Kidney tubule cell (primary cell): ENCODE results near the gene ADGRG1.

ENCODE experiments used
- DNase-seq: peaks from one replicate; pipeline ENCODE4 v3.0.0-alpha.2; 2018; ENCODE audit warnings: low spot score

The ADGRG1 gene

DNA sequence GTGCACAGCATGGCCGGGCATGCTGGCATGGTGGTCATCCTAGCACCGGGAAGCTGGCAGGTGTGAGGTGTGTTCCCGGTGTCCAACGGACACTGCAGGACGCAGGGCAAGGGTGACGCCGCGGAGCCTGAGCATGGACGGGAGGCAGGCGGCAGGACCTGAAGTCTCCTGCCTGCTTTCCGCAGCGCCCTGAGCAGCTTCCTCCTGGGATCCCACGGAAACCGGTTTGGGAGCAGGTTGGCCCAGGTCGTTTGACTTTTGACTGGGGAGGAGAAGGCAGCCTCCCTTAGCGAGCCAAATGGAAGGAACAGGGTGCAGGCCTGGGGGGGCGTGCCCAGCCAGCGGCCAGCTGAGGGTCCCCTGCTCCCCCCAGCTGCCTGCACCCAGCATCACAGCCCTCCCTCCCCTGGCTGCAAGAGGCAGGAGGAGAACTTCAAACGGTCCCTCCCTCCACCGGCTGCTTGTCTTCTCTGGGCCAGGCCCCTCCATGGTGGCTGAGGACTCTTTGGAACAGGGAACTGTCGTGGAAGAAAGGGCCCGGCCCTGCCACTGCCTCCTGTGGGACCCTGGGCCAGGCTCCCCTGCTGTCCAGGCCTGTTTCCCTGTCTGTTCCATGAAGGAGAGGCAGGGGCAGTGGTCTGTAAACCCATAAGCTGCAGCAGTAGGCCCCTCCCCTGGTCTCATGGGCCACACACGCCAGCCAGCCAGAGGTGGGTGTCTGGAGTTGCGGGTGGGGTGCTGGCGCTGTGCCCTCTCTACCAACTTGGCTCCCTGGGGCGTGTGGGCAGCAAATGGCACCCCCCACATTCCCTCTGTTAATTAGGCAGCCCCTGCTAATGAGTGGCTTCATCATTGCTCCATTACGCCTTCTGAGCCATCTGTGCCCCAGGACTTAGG is 7.8 kb upstream of the ADGRG1 start:
- peak; percentile 43 for DNase-seq

DNA sequence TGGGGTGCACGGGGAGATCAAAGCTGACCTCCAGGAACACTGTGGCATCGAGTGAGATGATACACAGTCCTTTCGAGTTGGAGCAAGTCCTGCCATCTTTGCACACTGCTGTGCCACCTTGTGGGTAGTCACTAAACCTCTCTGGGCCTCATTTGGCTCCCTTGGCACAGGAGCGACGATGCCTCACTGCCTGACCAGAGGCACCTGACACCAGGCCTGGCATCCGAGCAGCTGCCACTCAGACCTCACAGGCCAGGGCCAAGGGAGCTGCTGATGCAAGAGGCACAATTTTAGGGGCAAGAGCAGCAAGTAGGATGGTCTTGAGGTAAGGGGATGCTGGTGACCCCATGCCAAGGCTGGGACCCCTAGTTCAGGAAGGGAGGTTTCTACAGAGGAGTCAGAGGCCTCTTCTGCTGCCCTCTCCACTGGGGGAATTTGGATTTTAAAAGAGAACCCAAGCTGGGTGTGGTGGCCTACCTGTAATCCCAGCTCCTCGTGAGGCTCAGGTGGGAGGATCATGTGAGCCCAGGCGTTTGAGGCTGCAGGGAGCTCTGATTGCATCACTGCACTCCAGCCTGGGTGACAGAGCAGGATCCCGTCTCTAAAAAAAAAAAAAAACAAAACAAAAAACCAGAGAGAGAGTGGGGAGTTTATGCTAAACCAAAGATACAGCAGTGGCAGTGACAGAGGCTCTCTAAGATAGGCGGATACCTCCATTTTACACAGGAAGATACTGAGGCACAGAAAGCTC is 6.7 kb upstream of the ADGRG1 start:
- peak; percentile 66 for DNase-seq

DNA sequence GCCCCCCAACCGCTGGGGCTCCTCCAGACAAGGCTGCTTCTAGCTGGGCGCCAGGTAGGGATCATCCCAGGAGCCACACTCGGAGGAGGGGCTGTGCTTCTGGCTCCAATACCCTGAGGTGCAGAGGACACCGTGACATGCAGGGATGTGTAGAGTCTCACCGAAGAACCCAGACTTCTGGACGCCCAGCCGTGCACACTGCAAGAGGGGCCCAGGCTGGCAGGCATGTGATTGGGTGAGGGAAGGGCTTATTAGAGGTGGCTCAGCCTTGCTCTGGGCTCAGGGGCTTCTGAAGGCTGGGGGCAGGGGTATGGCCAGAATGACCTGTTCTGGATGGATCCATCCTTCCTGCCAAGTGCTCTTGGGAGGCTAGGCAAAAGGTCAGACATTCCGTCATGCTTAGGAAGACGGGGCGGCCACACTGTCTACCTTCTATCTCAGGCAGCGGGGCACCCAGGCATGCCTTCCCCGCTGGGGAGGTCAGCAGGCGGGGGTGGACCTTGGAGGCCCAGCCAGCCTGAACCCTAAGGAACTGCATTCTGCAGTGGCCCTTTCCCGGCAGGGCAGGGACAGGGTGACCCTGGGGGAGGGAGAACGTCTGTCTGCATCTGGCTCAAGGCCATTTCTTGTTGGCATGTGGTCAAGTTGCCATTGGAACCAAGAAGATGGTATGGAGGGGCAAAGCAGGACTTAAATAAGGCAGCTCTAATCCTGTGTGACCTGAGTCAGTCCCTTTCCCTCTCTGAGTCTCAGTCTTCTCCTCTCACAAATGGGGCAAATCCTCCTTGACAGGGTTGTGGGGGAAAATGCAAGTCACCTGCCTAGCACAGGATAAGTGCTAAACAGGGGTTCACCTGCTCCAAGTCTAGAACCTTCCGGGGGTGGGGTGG is 5.8 kb upstream of the ADGRG1 start:
- DNase-seq: peak; percentile 93

DNA sequence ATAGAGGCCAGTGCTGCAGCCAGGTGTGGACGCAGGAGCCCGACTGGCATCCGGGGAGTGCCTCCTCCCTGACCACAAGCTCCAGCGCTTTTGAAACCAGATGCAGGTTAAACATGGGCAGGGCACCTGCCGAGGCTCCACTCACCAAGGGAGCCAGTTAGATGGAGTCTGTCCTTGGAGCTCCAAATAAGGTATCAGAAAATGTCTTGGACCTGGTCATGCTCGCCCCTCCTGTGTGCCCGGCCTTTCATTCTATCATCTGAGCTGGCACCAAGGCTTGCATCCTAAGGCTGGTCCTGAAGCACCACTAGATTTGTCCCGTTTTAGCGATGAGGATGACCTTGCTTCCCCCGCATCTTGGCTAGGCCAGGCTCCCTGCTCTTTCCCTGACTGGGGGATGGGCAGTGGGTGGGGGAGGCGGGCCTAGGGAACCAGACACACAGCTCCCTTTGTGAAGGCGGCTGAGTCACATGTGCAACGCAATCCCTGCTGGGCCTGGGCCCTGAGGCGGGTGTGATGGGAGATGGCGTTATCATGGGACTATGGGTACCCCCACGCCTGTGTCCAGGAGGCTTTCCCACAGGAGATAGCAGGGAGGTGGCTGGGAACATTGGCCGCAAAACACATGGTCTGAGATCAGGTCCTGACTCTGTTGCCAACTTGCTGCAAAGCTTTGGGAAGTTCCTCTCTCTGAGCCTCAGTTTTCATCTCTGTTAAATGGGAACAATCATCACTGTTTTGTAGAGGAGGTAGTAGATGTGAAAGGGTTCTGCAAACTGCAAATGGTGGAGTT is 5.0 kb upstream of the ADGRG1 start:
- peak; percentile 89 for DNase-seq

DNA sequence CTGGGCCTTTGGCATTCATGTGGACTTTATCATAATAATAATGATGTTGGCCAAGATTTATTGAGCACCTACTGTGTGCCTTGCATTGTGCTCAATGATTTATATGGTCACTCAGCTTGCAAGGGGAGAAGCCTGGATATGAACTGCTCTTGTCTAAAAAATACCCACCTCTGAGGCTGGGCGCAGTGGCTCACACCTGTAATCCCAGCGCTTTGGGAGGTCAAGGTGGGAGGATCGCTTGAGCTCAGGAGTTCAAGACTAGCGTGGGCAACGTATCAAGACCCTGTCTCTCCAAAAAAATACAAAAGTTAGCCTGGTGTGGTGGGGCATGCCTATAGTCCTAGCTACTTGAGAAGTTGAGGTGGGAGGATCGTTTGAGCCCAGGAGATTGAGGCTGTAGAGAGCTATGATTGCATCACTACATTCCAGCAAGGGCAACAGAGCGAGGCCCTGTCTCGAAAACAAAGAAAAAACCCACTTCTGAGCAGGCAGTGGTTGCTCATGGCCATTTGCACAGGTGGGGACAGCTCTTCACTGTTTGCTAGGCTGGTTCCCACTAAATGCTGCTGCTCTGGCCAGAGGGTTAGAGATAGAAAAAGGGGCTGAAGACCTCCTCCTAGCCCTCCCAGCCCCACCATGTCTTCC is 4.3 kb upstream of the ADGRG1 start:
- DNase-seq: peak; percentile 89

DNA sequence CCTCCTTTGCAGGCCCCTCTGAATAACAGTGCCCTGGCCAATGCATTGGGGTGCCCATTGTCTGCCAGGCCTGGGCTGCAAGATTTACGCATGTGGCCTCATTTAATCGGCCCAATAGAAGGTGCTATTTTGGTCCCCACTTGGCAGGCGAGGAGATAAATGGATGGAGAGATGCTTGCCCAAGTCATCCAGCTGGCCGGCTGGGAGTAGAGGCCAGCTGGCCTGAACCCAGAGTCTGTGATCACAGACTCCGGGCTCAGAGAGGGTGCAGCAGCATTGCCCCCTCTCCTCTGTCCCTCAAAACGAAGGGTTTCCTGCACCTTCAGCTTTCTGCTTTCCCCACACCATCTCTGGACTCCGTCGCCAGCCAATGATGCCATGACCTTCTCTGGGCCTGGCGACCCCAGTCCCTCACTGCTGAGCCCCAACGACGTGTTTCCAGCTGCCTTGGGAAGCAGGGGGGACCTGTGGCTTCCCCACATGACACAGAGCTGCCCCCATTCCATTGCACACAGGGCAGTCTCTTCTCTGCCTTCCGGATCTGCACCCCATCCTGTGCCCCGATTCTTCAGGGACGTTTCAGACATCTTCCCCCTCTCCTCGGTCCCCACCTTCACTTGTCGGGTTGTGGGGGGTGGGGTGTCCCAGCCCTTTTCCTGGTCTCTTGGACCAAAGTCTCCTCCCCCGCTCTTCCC is 3.5 kb upstream of the ADGRG1 start:
- no peak for DNase-seq

DNA sequence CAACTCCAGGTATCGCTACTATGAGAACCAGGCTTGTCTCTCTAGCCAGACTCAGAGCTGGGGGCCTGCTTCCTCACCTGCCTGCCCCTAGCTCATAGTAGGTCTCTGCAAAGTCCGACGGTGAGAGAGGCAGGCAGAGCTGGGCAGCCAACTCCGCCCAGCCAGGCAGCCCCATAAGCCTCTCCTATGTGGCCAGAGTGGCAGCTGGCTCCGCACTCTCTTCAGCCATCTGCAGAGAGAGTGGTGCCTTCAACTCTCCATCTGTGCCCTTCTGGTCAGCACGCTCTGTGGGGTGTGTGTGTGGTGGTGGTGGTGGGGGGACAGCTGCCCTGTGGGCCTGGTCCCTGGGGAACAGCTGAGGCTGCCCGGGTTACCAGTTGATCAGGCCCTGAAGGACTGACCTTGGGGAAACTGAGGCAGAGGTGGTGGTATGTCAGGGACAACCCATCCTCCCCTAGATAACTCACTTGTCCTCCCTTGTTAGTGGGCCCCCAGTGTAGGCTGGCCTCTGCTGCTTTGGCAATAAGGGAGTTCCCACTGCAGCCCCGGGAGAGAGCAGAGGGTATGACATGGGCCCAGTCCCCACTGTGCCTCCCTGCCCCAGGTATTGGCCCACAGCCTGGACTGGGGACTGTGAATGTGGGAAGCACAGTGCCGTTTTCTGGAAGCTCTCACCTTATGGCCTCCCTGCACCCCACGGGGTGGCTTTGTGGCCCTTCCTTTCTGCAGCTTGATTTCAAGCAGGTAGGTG is 1.8 kb upstream of the ADGRG1 start:
- no peak for DNase-seq

DNA sequence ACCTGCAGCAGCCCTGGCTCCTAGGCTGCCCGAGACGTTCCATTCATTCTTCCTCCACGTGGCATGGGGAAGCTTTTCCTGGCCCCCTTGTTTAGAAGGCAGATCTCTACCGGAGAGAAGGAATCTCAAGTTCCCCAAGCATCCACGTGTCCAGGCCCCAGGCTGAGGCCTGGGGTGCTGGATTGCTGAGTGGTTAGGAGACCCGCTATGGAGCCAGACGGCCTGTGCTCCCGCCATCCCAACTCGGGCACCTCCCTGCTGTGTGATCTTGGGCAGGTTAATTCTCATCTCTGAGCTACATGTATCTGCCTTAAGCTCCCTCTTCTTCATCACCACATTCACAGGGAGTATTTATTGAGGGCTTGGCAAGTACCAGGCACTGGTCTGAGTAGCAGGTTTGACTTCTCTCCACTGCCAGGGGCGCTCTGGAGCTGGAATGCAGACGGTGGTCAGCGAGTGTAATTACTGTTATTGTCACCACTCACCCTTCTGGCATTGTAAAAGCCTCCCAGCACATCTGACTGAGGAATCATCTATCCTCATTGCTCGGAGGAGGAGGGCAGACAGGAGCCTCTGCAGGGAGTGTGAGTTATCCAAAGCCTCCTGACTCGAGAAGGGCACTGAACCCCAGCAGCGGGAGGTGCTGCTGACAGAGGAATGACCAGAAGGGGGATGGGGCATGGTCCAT is 1.1 kb upstream of the ADGRG1 start:
- peak; percentile 96 for DNase-seq

DNA sequence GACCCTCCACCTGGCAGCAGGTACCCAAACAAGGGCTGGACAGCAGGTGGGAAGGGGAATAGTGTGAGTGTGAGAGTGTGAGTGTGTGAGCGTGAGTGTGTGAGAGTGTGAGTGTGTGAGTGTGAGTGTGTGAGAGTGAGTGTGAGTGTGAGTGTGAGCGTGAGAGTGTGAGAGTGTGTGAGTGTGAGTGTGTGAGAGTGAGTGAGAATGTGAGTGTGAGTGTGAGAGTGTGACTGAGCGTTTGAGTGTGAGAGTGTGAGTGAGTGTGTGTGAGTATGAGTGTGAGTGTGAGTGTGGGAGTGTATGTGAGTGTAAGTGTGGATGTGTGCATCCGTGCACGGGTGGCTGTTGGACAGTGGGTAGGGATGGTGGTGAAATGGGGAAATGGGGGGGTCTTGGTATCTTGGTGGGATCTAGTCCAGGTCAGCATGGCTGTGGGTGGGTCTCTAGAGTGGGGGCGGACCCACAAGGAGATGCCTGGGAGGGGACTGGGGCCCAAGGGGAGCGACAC is 408 bp downstream of the ADGRG1 start:
- DNase-seq: peak; percentile 18

DNA sequence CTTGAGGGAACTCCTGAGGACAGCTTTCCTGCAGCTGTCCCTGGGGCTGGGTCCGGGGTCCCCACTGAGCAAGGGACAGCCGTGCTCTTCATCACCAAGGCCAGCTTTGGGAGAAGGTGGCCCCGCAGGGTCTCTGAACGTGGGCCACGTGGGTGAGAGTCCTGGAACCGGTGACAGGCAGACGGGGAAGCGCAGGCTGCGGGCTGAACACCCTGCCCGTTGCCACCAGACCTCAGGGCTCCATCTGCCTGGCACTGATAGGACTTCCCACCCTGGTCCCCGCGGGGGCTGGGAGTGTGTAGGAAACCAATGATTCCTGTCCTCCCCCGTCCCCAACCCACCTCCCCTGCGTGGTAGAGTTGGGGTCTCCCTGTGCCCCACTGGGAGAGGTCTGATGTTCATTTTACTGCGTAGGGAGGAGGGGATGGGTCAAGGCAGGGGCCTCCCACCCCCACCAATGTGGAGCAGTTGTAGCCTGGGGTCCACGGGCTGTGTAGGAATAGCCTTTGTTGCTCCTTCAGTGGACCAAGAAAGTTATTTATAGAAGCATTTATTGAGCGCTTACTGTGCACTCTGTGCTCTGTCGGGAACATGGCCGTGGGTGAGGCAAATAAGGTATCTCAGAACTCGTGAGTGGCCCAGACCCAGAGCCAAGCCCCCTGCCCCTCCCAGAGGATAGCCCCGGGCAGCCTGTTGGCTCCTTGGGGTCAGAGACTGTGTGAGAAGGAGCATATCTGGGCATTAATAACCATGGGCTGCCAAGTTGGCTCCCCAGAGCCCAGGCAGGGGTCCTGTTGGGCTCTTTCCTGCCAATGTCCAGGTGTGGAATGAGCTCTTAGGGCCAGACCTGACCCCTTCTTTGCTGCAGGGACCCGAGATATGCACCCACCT is 1.3 kb downstream of the ADGRG1 start:
- no peak for DNase-seq

DNA sequence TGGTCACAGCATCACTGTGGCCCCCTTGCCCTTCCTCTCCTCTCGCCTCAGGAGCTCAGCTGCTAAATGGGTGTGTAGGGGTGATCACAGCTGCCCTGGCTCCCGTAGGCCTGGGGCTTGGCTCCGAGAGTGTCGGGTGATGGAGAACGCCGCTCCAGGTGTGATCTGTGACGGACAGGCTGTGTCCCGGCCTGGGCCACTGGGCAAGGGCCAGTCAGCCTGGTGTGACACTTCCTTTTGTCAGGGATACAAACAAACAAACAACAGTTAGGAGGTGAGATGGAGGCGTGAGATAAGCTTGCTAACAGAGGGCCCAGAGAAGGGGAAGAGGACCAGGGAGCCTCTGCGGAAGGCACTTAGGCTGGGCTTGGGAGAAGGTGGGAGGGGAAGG is 2.0 kb downstream of the ADGRG1 start:
- peak; percentile 27 for DNase-seq

DNA sequence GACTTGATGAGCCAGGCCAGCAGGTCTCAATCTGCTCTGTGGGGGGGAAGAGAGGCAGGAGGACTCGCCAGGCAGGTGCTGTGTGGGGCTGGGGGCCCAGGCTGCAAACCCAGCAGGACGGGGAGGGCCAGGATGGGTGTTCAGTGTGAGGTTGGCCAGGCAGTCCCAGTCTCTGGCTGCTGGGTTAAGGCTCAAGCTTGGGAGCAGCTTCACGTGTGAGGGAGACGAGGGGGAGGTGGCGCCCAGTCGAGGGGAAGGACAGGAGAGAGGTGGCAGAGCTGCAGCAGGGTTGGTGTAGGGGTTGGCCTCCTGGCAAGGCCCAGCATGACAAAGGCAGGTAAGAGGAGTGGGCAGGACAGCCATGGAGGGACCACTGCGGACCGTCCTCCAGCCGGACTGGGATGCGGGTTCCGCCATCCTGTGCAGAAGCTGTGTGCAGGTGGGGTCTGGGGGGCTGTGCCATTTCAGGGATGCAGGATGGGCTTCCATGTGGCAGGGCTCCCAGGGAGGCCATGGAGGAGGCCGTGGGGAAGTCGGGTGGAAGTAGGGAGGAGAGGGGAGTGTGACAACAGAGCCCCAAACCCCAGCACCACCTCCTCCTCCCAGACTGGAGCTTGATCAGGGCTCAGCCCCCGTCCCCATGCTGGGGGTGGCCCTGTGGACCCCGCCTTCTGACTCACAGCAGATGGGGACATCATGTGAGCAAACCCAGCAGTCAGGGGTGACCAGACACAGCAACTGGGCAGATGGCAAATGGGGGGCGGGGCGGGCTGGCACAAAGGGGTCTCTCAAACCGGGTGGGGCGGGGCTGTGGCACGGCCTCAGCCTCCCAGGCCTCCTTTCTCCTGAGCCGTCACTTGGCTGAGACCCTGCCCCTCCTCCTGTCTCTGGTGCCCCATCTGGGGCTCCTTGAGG is 2.8 kb downstream of the ADGRG1 start:
- peak; percentile 40 for DNase-seq

DNA sequence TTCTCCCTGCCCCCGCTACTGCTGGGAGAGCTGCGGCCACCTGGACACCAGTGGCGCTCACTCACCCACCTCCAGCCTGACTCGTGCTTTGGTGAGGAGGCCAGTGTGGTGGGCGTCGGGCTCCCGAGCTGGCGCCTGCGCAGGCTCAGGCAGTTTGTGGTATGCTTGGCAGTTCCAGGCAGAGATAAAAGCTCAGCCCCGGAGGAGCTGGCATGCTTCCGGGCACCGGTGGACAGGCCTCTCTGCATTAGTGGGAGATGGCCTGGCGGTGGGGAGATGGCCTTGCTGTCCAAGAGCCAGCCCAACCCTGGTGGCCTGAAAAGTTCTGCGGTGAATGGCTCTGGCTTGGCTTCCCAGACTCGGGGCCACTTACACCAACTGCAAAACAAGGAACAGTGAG is 4.1 kb downstream of the ADGRG1 start:
- peak; percentile 23 for DNase-seq

DNA sequence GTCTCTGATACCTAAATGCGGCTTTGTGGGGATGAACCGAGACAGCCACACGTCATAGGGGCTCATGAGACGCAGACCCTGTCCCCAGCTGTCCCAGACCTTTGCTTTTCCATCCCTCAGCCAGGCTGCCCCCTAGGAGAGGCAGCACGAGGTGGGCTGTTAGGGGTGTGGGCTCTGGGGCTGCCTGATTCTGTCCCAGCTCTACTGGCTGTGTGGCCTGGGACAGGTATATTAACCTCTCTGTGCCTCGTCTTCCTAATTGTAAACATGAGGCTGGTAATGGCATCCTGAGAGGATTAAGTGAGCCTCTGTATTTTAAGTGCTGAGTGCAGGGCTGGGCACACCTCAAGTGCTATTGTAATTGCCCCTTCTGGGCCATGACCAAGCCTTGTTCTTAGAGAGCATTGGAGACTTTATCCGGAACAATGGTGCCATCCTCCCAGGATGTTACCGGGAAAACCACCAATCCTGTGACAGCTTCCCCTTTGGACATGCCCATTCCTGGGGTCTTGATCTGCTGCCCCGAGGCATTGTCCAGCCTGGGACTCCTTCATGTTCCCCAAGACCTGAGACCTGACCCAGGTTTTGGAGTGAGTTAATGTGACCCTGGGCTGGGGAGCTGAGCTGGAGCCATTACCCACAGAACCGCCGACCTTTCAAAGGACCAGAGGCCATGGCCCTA is 5.1 kb downstream of the ADGRG1 start:
- DNase-seq: no peak

DNA sequence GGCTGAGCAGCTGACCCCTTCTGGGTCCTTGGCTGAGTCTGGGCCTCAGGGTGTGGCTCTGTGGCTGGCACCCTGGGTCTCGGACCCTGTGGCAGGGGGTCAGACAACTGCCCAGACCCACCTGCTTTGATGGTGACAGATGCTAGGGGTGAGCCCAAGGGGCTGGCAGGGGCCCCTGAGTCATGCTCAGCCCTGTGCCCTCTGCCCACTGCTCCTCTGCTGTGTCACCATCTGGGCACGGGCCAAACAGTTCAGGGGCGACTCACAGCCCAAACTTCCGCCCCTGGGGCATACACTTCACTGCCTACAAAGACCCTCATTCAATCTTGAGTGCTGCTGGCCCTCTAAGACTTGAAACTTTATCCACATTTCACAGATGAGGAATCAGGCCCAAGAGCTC is 5.7 kb downstream of the ADGRG1 start:
- DNase-seq: peak; percentile 83
